Skeletal muscle satellite cell (primary cell): ENCODE measurements around the gene FBXW8.
A peak's percentile ranks its signal among the peaks of the same experiment; 100 is the strongest.

Experiments
- H3K27me3 ChIP-seq: 2 replicates; pipeline ENCODE4 v1.7.0; 2013; ENCODE audit warnings: low read length; ENCODE audit not compliant: control insufficient read depth, insufficient read depth
- H3K36me3 ChIP-seq: 2 replicates; pipeline ENCODE4 v1.7.0; 2013; ENCODE audit warnings: mild to moderate bottlenecking, control low read depth, low read length; ENCODE audit not compliant: insufficient read depth
- H3K4me1 ChIP-seq: 2 replicates; pipeline ENCODE4 v1.7.0; 2013; ENCODE audit warnings: low read length; ENCODE audit not compliant: control insufficient read depth, insufficient read depth
- H3K4me2 ChIP-seq: 2 replicates; pipeline ENCODE4 v1.7.0; 2013; ENCODE audit warnings: mild to moderate bottlenecking, low read length
- H3K4me3 ChIP-seq: 2 replicates; pipeline ENCODE4 v1.7.0; 2013; ENCODE audit warnings: low read length
- H3K9ac ChIP-seq: 2 replicates; pipeline ENCODE4 v1.7.0; 2013; ENCODE audit warnings: mild to moderate bottlenecking, low read depth, low read length, moderate library complexity
- H3K9me3 ChIP-seq: replicated peaks from 2 replicates; pipeline ENCODE4 v1.7.0; 2013; ENCODE audit warnings: mild to moderate bottlenecking, control low read depth, low read length

The FBXW8 gene

DNA sequence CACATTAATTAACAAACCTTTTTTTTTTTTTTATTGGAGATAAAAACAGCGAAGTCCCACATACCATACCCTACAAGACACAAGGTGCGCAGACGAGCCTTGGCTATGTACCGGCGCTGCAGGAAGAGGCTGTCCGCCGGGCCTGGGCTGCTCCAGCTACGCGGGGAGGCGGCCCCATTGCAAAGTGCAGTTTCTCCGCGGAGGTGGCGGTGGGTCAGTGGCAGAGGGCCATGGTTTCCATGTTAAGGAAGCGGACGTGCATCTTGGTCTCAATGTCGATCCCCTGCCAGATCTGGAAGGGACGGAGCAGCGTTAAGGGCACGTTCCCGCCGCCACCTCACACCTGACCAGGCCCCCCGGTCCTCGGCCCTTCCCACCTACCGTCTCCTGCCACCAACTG is 128.2 kb downstream of the FBXW8 start:
- Histone ChIP-seq H3K4me3 (no peak overlapping the region), H3K4me2 (no peak overlapping the region), H3K36me3 (no peaks in the 10 kb centered on the region), H3K4me1 (no peaks in the 10 kb centered on the region), H3K9me3 (no peaks in the 10 kb centered on the region), H3K9ac (no peak overlapping the region), H3K27me3 (peaks cover 16% of the 10 kb centered on the region)

DNA sequence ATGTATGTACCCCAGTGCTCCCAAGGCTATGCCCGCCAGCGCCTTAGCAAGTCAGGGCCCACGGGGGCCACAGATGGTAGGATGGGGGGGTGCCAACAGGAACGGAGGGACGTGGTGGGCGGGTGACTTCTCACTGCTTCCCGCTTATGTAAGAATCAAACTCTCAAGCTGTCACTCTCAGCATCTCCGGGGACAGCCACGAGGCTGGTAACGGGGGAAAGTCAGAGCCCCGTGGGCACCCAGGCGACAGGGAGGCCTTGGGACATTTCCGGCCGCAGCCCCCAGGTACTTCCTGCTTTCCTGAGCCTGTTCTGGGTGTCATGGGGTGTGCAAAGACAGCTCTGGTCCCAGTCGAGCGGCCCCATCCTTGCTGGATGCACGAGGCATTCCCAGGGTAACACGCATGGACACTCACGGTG is 129.2 kb downstream of the FBXW8 start:
- Histone ChIP-seq H3K9me3 (no peaks in the 10 kb centered on the region), H3K4me1 (no peaks in the 10 kb centered on the region), H3K9ac (no peak overlapping the region), H3K4me2 (no peak overlapping the region), H3K27me3 (peaks cover 12% of the 10 kb centered on the region), H3K36me3 (no peaks in the 10 kb centered on the region), H3K4me3 (no peak overlapping the region)

DNA sequence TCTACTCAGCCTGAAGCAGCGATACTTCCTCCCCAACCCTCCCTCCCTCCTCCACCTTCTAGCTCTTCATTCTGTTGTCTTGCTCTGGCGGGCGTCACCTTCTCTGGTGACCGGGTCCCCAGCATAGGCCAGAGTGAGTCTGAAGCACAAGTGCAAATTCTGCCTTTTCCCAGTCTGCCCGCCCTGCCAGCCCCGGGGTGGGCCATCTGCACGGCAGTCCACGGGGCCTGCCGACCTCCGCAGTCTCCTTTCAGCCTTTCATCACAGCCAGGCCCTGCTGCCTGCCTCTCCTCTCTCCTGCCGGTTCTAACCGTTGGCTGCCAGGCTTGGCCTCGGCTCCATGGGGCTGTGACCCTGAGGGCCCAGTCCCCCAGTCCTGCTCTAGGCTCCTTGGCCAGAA is 129.7 kb downstream of the FBXW8 start:
- H3K4me3 ChIP-seq, result no peak overlapping the region
- H3K9ac ChIP-seq, result no peak overlapping the region
- peaks cover 13% of the 10 kb centered on the region for H3K27me3 ChIP-seq
- H3K36me3 ChIP-seq, result no peaks in the 10 kb centered on the region
- no peaks in the 10 kb centered on the region for H3K4me1 ChIP-seq
- no peak overlapping the region for H3K4me2 ChIP-seq
- H3K9me3 ChIP-seq, result no peaks in the 10 kb centered on the region

DNA sequence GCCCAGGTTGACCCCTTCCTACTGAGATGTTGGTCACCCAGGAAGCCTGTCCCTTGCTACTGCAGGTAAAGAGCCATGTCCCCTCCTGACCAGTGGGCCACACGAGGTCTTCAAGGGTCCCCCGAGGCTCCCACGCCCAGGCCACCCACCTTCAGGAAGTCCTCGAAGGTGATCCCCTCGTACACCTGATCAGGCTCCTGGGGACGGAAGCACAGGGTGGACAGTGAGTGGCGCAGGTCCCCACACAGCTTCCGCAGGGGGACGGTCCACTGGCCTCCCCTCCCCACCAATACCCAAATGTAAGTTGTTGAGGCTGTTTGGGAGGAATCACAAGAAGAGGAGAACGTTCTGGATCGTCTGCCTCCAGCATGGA is 131.0 kb downstream of the FBXW8 start:
- Histone ChIP-seq H3K4me2 (no peak overlapping the region), H3K9ac (no peak overlapping the region), H3K27me3 (peaks cover 13% of the 10 kb centered on the region), H3K4me3 (no peak overlapping the region), H3K36me3 (no peaks in the 10 kb centered on the region), H3K9me3 (no peaks in the 10 kb centered on the region), H3K4me1 (no peaks in the 10 kb centered on the region)

DNA sequence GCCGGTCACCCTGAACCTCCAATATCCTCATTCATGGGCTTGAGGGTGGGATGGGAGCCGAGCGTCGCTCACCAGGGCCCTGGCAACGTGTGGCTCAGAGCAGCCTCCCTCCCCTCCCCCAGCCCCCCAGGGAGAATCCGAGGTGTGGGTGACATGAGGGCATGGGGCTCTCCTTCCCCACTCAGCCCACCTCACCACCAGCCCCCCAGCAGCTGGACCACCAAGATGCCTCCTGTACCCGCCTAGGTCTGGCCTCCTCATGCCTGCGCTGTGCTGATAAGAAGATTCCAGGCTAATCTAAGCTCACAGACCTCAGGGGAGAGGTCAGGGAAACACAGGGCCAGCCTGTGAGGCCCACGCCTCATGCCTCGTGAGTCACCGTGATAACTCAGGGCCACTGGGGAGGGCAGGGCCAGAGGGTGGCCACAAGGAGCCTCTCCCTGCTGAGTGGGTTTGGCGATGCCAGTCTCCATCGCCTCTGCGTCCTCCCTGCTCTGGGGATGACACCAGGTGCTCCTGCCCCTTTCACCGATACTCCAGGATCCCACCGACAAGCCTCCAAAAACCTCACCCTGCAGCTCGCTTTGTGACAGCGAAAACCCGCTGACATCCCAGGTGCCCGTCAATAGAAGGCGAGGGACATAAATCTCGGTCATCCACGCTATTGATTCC is 131.6 kb downstream of the FBXW8 start:
- H3K9ac ChIP-seq, result no peak overlapping the region
- H3K4me2 ChIP-seq, result no peak overlapping the region
- H3K4me1 ChIP-seq, result no peaks in the 10 kb centered on the region
- no peak overlapping the region for H3K4me3 ChIP-seq
- H3K9me3 ChIP-seq, result no peaks in the 10 kb centered on the region
- peaks cover 13% of the 10 kb centered on the region for H3K27me3 ChIP-seq
- H3K36me3 ChIP-seq, result no peaks in the 10 kb centered on the region

DNA sequence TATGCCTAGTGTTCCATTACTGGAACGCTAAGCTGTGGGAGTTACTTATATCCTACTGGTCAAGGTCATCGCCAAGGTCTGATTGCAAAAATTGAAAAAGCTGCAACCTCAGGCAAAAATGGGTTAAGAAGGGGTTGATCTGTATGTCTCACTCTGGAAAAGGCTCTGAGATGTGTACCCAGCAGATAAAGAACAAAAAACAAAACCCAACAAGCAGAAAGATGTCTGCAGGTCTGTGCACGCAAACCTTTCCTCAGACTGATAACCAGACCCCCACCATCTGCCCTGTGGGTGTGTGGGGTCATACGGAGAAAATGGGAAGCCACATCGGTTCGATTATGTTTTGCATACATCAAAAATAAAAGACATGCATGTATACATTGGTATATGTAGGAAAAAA is 132.1 kb downstream of the FBXW8 start:
- H3K4me1 ChIP-seq, result no peaks in the 10 kb centered on the region
- H3K4me3 ChIP-seq, result no peak overlapping the region
- H3K9ac ChIP-seq, result no peak overlapping the region
- no peak overlapping the region for H3K4me2 ChIP-seq
- H3K27me3 ChIP-seq, result peaks cover 13% of the 10 kb centered on the region
- H3K9me3 ChIP-seq, result no peaks in the 10 kb centered on the region
- no peaks in the 10 kb centered on the region for H3K36me3 ChIP-seq

DNA sequence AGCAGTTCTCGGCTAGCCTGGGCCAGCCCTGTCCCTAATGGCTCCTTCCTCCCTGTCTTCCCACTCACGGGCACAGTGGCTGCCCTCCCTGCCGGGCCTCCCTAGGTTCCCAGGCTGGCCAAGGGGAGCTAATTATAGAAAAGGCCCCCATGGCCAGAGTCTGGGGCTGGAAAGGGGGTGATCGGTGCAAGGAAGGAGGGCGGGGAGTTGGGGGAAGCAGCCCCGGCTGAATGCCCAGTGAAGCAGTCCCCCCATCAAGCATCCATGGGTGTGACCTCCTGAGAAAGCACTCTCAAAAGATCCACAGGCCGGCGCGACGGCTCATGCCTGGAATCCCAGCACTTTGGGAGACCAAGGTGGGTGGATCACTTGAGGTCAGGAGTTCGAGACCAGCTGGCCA is 133.6 kb downstream of the FBXW8 start:
- Histone ChIP-seq H3K9me3 (no peaks in the 10 kb centered on the region), H3K27me3 (peaks cover 18% of the 10 kb centered on the region), H3K4me1 (no peaks in the 10 kb centered on the region)

DNA sequence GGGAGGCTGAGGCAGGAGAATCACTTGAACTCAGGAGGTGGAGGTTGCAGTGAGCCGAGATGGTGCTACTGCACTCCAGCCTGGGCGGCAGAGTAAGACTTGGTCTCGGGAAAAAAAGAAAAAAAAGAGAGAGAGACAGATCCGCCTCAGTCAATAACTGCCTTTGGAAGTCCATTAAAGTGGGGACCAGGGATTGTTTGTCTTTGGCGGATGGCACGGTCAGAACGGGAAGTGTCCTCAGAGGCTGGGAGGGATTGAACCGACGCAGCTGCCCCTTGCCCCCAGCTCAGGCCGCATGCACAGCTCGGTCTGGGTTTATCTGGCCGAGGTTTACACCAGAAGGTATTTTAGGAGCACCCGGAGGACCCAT is 134.0 kb downstream of the FBXW8 start:
- no peaks in the 10 kb centered on the region for H3K36me3 ChIP-seq
- H3K4me3 ChIP-seq, result no peak overlapping the region
- no peak overlapping the region for H3K9ac ChIP-seq
- H3K4me2 ChIP-seq, result peak overlapping the region; percentile 25
- peaks cover 18% of the 10 kb centered on the region for H3K27me3 ChIP-seq
- H3K4me1 ChIP-seq, result no peaks in the 10 kb centered on the region
- H3K9me3 ChIP-seq, result no peaks in the 10 kb centered on the region

More for the DNA sequence above, 133.6 kb downstream of the FBXW8 start:
- no peaks in the 10 kb centered on the region for H3K36me3 ChIP-seq
- no peak overlapping the region for H3K9ac ChIP-seq
- no peak overlapping the region for H3K4me3 ChIP-seq
- no peak overlapping the region for H3K4me2 ChIP-seq

DNA sequence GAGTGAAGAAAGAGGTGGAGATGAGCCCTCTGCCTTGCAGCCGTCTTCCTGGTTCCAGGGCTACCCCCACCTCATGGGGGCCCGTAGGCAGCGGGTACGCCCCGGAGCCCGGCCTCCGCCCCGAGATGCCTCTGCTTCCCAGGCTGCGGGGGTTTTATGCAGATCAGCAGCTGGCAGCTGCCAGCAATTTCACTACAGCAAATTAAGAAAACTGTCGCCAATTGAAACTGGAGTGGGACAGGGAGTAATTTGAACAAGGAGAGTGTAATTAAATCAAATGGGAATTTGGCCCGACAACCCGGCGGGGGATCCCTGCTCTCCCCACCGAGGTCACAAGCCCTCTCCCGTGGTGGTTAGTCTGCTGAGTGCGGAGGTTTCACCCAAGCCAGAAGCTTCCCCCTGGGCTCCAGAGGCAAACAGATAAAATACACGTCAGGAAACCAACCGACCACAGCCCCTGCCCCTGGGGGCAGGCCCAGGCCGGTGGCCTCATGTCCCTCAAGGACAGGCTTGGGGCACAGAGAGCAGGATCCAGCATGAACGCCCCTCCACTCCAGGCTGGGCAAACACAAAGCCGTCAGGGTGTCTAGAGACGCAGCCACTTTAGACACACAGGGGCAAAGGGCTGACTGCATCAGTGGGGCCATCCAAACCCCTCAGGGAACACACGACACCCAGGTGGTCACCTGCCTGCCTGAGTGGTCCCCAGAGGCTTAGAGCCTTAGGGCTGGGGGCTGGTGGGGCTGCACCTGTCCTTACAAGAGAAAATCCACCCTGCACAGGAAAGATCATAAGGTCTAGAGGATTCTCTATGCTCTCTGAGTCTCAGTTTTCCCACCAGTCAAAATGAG is 134.6 kb downstream of the FBXW8 start:
- H3K4me2 ChIP-seq, result peak overlapping the region; percentile 25
- no peak overlapping the region for H3K9ac ChIP-seq
- no peak overlapping the region for H3K4me3 ChIP-seq
- no peaks in the 10 kb centered on the region for H3K4me1 ChIP-seq
- peaks cover 18% of the 10 kb centered on the region for H3K27me3 ChIP-seq
- H3K36me3 ChIP-seq, result no peaks in the 10 kb centered on the region
- no peaks in the 10 kb centered on the region for H3K9me3 ChIP-seq

DNA sequence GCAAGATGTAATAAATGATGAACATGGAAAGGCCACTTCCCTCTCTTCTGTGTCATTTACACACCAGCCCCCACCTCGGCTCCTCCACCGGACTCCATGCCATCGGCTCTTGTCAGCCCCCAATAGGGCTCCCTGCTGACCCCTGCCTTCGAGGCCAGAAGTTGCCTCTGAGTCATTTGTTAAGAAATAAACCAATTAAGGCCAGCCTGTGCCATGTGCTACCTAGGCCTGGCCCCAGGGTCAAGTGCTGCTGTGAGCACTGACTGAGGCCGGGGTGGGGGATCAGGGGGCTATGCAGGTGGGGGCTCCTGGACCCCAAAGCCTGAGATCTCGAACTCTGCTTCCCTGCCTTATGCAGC is 135.2 kb downstream of the FBXW8 start:
- peaks cover 21% of the 10 kb centered on the region for H3K27me3 ChIP-seq
- no peaks in the 10 kb centered on the region for H3K4me1 ChIP-seq
- H3K4me2 ChIP-seq, result no peak overlapping the region
- H3K36me3 ChIP-seq, result no peaks in the 10 kb centered on the region
- H3K4me3 ChIP-seq, result no peak overlapping the region
- H3K9me3 ChIP-seq, result no peaks in the 10 kb centered on the region
- no peak overlapping the region for H3K9ac ChIP-seq

DNA sequence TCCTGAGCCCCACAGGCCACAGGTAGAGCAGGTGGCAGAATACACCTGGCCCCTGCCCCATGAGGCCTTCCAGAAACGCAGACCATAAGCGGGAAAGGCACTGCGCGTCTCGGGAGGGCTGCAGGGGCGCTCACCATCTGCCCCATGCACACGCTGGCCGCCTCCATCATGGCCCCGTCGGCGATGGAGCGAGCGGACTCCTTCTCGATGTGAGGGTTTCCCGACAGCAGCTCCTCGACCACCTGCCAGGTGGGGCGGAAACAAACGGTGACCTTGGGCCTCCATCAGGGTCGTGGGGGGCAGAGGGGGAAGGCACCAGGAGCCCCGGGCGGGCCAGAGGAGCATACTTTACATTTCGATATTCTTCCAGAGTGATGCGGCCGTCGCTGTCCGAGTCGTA is 135.7 kb downstream of the FBXW8 start:
- Histone ChIP-seq H3K4me1 (no peaks in the 10 kb centered on the region), H3K9ac (no peak overlapping the region), H3K4me2 (no peak overlapping the region), H3K4me3 (no peak overlapping the region), H3K36me3 (no peaks in the 10 kb centered on the region), H3K27me3 (peaks cover 25% of the 10 kb centered on the region), H3K9me3 (no peaks in the 10 kb centered on the region)
